ENCODE results near the gene TRIM68. TPM values are rescaled to one million over a fixed set of nuclear protein-coding genes. Genes with fewer than 3 reads are reported as not detected.

TRIM68 gene
- total and polyA plus RNA-seq, 4 donors: 2.6 to 11.2 (median 5.4) TPM

- TF ChIP-seq CTCF (IDR thresholded peaks at IDR 0.05; ENCODE audit: low read depth, low read length, missing input control) (no peak), EGR1 (IDR thresholded peaks at IDR 0.05; ENCODE audit: low read depth in 2 of 2) (no peak), ATF3 (IDR thresholded peaks at IDR 0.05) (no peak), HNF4G (IDR thresholded peaks at IDR 0.05) (no peak), RXRA (IDR thresholded peaks at IDR 0.05) (no peak)
These were observed 47.6 kb downstream of the TRIM68 start (continued) for GRCh38 chr11:4560467-4560866.

GRCh38 chr11:4559527-4560440, 48.2 kb downstream of the TRIM68 start:
- H3K27ac ChIP-seq (ENCODE audit: low read depth in 1 of 2, low read length in 2 of 2): no peak overlapping the region
- H3K4me3 ChIP-seq (ENCODE audit: low read depth in 1 of 3, low read length in 3 of 3): no peak overlapping the region
- no peak for DNase-seq (ENCODE audit: low spot score)
- no peaks in the 10 kb centered on the region for H3K27me3 ChIP-seq (ENCODE audit: control insufficient read depth in 4 of 4, insufficient read depth in 4 of 4, low read length in 3 of 4)
- H3K36me3 ChIP-seq (ENCODE audit: control insufficient read depth in 4 of 4, insufficient read depth in 3 of 4, low read depth in 1 of 4, low read length in 3 of 4): no peaks in the 10 kb centered on the region
- 72% methylated on average over 8 of the region's 8 CpGs for WGBS
- TF ChIP-seq JUND (IDR thresholded peaks at IDR 0.05) (no peak), RAD21 (IDR thresholded peaks at IDR 0.05) (no peak), SP1 (IDR thresholded peaks at IDR 0.05) (no peak), CTCF (IDR thresholded peaks at IDR 0.05; ENCODE audit: low read depth, low read length, missing input control) (no peak), HNF4G (IDR thresholded peaks at IDR 0.05) (no peak), HNF4A (conservative IDR thresholded peaks at IDR 0.05) (no peak), REST (IDR thresholded peaks at IDR 0.05) (no peak), RXRA (IDR thresholded peaks at IDR 0.05) (no peak), TAF1 (conservative IDR thresholded peaks at IDR 0.05) (no peak), GABPA (IDR thresholded peaks at IDR 0.05 in 1 of 2, conservative IDR thresholded peaks at IDR 0.05 in 1 of 2) (no peak), MAX (IDR thresholded peaks at IDR 0.05) (no peak), ATF3 (IDR thresholded peaks at IDR 0.05) (no peak), FOXA2 (IDR thresholded peaks at IDR 0.05) (no peak), YY1 (IDR thresholded peaks at IDR 0.05) (no peak), EGR1 (IDR thresholded peaks at IDR 0.05; ENCODE audit: low read depth in 2 of 2) (no peak), FOXA1 (IDR thresholded peaks at IDR 0.05) (no peak), ZBTB33 (IDR thresholded peaks at IDR 0.05) (no peak), NR2F2 (IDR thresholded peaks at IDR 0.05) (no peak)
- H3K4me1 ChIP-seq (ENCODE audit: control insufficient read depth in 4 of 4, insufficient read depth in 4 of 4, low read length in 3 of 4): no peaks in the 10 kb centered on the region
- peaks cover 0 to 3% (median under 1%) of the 10 kb centered on the region in 4 donors for H3K9me3 ChIP-seq (ENCODE audit: control insufficient read depth in 4 of 4, low read length in 3 of 4)
- no peak overlapping the region for H3K9ac ChIP-seq (ENCODE audit: low read depth in 1 of 2, low read length in 2 of 2)

Data from liver (tissue), 9 donors.